Liver (tissue), 3 donors: Measurements from ENCODE around the gene S100A16.

Experiments
- ATF3 ChIP-seq: IDR thresholded peaks from 2 replicates; pipeline ENCODE4 v1.6.1; 2016; ENCODE audit warnings: antibody characterized with exemption
- CTCF ChIP-seq: fragments of 150-350 bp; IDR thresholded peaks from 2 replicates; pipeline ENCODE4 v1.5.1; 2017; ENCODE audit warnings: improper control_type of control experiment, low read depth, low read length; ENCODE audit not compliant: missing input control
- RAD21 ChIP-seq, 2 donors: IDR thresholded peaks; 2 replicates each; pipeline ENCODE4 v1.6.1; 2016; ENCODE audit warnings: antibody characterized with exemption in 2 of 2, mild to moderate bottlenecking in 2 of 2
- RXRA ChIP-seq, 2 donors: IDR thresholded peaks; 2 replicates each; pipeline ENCODE4 v1.6.1; 2017 to 2018; ENCODE audit warnings: antibody characterized with exemption in 2 of 2, mild to moderate bottlenecking in 1 of 2
- SP1 ChIP-seq: IDR thresholded peaks from 2 replicates; pipeline ENCODE4 v1.6.1; 2018; ENCODE audit warnings: antibody characterized with exemption, mild to moderate bottlenecking
- YY1 ChIP-seq: IDR thresholded peaks from 2 replicates; pipeline ENCODE4 v1.6.1; 2016; ENCODE audit warnings: antibody characterized with exemption, mild to moderate bottlenecking
- donor health status: healthy.
- donor health status: healthy.

- TF ChIP-seq CTCF (no peak), SP1 (no peak), ATF3 (no peak), YY1 (no peak), RXRA (IDR thresholded peaks at IDR 0.05) (no peak), RAD21 (IDR thresholded peaks at IDR 0.05) (no peak)
These were observed 4.8 kb downstream of the S100A16 start for GRCh38 chr1:153608089-153608682.
